ENCODE measurements around the gene NSL1.

The NSL1 gene

DNA sequence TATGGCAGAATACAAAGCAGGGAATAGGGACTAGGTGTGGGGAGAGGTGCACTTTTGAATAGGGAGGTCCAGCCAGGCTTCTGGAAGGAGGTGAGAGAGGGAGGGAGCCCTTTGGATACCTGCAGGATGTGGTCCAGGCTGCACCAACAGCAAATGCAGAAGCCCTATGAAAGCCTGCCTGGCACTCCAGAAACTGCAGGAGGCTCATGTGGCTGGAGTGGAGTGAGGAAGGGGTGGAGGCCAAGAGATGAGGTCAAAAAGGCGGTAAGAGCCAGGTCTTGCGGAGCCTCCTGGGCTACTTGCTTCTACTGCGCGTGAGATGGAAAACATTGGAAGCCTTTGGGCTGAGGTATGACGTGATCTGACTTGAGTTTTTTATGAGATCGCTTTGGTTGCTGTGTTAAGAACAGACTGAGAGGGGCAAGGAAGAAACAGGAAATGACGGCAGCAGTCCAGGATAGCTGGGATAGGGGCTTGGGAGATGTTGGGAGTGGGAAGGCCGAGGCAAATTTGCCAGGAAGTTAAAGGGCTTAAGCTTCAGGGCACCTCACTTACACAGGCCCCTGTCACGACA is 87.5 kb downstream of the NSL1 start:
- DNase-seq (ENCODE audit: low read depth, low spot score): no peak

DNA sequence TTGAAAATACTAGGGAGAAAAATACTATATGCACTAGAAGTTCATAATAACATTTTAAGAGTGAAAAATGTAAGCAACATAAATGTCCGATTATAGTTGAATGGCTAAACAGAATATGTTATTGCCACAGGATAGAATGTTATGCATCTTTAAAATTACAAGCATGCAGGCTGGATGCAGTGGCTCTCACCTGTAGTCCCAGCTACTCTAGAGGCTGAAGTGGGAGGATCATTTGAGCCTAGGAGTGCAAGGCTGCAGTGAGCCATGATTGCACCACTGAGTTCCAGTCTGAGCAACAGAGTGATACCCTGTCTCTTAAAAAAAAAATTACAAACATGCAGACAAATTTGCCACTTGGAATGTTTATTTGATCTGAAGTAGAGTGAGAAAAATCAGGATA is 88.9 kb downstream of the NSL1 start:
- no peak for DNase-seq (ENCODE audit: low read depth, low spot score)

DNA sequence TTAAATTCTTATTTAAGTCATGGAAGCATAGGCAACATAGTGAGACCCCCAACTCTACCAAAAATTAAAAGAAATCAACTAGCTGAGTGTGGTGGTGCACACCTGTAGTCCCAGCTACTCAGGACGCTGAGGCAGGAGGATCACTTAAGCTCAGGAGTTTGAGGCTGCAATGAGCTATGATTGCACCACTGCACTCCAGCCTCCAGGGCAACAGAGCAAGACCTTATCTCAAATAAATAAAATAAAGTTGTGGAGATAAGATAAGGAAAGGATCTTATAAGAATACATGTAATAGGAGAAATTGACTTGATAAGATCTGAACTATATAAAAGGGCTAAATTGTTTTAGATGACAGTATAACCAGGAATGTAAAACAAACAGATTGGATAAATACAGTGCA is 89.7 kb downstream of the NSL1 start:
- no peak for DNase-seq (ENCODE audit: low read depth, low spot score)

DNA sequence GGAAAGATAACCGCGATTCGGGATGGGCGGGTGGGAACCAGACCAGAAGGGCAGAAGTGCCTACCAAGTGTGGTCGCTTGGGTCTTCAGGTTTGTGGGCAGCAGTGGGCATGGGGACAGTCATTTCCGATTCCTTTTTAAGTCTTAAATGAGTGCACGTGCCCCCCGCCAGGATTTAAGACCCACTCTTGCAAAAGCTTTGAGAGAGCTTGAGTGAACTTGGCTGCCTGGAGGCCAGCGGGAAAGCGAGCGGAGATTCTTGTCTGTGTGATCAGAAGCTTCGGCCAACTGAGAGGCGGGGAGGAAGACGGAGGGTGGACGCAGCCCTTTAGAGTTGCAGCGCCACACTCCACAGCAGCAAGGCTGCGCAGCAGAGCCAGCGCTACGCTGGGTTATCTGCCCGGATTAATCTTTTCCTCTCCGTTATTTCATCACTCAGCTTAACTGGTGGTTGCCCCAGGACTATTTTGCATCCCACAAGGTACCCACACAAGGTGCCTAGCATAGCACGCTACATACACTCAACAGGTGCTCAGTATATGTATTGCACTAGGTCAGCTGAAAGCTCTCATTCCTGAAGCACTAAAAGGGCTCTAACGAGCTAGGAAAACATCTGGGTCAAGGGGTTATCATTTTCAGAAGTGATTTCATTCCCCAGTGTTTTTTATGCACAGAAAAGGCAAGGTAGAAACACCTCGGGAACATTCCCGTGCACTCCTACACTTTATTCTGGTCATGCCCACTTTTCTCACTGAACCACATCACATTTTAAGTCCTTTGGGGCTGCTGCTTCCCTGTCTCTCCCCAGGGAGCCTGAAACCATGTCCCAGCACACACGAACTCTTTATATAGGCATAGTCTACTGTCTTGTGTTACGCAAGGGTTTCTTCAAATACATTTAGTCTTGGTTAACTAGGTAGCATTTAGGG is 90.4 kb downstream of the NSL1 start:
- no peak for DNase-seq (ENCODE audit: low read depth, low spot score)

DNA sequence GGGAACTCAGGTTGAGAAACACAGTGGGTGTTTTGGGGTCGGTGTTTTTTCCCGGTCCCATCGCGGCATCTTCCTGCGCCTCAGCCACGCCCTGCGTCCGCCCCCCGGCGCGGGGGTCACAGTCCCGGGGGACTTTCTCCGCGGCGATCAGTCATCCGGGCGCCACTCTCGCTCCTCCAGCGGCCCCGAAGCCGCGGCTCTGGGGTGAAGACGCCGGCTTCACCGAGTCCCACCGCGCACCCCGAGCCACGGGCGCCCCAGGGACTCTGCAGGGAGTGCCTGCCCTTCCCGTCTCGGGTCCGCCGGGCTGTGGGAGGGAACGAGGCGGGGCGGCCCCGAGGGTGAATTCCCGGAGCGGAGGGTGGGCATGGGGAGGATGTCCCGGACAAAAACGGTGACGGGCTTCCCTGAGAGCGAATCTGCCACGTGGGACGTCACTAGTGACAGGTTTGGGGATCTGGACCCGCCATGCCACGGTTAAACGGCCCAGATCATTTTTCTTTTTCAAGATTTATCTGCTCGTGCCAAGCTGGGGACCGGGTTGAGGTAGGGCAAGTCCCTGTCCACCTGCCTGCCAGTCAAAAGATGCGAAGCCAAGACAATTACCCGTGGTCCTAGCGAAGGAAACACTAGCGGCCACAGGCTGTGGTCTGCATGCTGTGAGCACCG is 91.2 kb downstream of the NSL1 start:
- DNase-seq (ENCODE audit: low read depth, low spot score): no peak

DNA sequence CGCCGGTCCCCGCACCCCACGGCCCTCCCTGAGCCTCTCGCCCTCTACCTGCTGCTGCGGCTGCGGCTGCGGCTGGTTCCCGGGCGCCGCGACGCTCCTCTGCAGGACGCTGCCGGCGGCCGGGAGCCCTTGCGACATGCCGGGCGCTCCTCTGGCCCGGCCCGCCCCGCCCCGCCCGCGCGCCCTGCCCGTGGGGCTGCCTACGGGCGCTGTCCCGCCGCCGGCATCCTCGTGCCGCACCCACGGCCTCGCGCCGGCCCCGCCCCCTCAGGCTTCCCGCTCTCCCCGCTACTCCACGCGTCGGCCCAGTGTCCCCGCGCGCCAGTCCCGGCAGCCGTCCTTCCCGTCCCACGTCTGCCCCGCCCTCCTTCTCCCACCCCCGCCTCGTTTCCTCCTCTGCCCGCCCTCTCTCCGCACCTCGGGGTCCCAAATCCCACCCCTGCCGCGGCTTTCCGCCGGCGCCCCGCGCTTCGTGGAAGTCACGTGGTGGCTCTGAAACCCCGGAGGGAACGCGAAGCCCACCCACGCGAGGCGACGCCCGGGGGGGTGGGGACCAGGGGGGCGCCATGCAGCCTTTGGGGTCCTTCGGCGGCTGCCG is 91.9 kb downstream of the NSL1 start, which contains the start of gene BATF3:
TSS of gene BATF3 (minus strand) at position 216 of the 598 bp plus-strand sequence. CDS start at position 138, 78 bp downstream.
- DNase-seq (ENCODE audit: low read depth, low spot score): no peak

DNA sequence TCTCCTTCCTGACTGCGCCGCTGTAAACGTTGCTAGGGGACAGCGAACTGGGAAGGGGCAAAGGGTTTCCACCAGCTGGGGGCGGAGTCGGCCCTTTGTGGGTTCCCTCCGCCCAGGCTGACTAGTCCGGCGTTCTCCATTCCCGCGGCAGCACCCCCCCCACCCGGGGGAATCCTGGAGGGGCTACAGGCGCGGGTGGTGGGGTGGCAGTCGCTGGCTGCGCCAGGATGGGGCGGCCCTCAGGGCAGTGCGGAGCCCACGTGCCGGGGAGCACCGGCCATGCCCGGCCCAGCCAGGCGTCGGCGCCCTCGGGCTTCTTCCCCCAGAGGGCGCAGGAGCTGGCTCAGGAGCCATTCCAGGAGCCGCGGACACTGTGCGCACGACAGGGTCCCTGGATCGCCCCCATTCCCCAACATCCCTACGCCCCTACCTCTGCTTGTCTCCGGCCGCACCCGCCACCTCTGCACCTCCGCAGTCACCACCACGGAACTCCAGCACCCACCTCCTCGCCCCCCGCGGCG is 92.4 kb downstream of the NSL1 start:
- DNase-seq (ENCODE audit: low read depth, low spot score): no peak

DNA sequence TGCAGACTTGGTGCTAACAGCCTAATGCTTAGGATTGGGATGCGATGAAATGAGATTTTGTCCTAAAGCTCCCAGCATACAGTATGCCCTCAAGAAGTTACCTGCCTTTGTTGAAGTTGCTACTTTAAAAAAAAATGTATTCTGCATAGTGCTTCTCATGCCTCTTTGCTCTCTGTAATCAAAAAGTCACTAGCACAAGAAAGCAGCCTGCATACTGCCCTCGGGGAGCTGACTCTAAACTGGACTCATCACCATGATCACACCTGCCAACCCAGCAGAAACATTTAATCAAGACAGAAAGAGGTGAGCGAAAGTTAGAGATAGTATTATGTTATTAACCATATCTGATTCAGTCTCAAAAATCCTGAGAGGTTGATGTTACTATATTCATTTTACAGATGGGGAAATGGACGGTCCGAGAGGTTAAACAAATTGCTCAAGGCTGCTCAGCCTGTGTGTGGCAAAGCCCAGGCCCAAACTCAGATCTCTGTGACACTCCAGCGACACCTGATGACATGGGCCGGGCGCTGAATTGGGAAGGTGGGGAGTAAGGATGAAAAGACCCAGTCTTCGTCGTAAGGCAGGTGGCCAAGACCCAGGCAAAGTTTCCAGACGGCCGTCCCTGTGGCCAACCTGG is 93.0 kb downstream of the NSL1 start:
- DNase-seq (ENCODE audit: low read depth, low spot score): no peak

DNA sequence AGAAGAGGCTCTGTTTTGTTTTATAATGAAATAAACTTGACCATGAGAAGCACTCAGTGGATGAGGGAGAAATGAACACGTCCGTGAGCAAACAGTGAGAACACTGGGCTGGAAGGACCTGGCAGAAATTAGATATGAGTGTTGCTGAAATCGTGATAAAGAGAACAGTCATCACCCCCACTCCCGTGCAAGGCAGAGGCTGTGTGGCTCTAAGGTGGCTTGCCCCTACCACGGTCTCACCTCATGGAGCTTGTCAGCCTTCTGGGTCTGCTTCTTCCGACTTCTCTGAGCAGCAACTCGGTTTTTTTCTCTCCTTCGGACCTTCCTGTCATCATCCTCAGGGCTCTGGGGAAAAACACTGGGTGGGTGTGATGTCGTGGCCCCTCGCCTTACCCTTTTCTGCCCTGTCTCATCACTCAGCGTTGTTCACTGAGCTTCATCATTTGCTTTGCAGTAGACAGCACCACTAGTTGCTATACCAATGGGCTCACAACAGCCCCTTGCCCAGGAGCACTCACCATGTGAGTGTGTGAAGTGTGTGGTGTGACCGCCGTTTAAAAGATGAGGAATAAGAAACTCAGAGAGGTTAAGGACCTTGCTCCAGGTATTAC is 94.8 kb downstream of the NSL1 start:
- no peak for DNase-seq (ENCODE audit: low read depth, low spot score)

DNA sequence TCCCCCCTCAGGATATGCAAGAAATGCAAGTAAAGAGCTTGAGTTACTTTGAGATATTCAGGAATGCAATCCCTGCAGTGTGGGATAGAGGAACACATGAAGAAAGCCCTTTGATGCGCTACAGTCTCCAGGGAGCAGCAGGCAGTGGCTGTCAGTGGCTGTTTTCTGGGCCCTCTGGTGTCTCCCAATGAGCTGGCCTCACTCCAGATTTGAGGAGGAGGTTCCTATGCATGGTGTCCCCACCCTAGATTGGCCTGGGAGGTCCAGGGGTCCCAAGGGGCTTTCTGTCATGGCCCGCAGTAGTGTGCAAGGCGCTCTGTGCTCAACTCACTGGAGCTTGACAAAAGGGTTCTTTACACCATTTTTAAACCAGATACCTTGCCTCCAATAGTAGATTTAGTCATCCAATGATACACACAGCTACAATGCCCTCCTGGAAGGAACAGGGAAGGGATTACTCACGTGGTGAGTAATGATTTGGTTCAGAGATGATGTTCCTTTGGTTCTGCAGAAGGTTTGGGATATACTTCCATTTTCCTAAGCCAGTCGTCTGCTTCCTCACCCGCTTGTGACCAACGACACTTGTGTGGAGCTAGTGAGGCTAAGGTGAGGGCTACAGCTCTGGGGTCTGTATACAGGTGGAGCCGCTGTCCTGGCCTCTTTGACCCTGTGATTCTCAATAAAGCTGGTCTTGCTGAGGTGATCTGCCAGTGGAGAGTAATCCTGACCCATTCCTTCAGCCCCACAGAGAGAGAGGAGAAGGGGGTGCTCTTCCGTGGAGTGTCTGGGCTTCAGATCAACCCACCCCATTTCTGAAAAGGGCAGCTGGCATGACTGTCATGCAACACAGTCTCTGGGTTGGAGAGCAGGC is 98.6 kb downstream of the NSL1 start:
- no peak for DNase-seq (ENCODE audit: low read depth, low spot score)

DNA sequence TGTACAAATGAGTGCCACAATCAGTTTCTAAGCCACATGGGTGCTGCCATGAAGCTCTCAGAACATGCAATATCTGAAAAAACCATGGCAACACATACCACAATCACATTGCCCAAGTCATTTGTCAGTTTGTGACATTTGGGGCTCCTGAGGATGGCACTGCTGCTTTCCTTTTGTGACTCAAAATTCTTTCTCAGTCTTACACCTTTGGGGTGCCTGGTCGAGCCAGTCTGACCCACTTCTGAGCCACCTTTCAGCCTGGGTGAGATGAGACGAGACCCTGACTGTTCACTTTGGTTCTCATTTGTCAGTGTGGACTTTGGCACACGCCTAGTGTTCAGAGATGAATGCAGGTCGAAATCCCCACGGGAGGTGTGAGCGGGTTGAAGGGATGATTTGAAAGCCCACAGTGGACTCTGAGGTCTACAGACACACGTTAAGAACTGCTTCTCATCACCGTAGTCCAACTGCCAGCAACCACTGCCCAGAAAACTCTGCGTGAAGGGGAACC is 100.0 kb downstream of the NSL1 start:
- DNase-seq (ENCODE audit: low read depth, low spot score): no peak

DNA sequence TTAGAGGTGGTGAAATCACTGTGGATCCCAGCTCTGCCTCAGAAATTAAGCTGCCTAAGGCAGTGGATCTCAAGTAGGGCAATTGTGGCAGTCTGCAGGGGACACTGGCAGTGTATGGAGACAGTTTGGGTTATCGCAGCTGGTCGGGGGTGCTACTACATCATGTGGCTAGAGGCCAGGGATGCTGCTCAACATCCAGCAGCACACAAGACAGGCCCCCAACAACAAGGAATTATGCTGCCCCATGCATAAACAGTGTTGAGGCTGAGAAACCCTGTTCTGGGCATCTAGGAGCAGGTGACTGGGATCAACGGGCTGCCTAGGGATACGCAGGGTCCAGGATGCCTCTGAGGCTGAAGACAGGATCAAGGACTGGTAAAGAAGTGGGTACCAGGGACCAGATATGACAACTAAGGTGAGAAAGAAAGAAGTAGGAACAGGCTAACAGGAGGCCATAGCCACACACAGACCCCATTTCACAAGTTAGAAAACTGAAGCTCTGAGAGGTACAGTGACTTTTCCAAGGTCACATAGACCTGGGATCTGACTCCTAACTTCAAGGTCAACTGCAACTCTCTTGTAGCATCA is 100.7 kb downstream of the NSL1 start:
- no peak for DNase-seq (ENCODE audit: low read depth, low spot score)

DNA sequence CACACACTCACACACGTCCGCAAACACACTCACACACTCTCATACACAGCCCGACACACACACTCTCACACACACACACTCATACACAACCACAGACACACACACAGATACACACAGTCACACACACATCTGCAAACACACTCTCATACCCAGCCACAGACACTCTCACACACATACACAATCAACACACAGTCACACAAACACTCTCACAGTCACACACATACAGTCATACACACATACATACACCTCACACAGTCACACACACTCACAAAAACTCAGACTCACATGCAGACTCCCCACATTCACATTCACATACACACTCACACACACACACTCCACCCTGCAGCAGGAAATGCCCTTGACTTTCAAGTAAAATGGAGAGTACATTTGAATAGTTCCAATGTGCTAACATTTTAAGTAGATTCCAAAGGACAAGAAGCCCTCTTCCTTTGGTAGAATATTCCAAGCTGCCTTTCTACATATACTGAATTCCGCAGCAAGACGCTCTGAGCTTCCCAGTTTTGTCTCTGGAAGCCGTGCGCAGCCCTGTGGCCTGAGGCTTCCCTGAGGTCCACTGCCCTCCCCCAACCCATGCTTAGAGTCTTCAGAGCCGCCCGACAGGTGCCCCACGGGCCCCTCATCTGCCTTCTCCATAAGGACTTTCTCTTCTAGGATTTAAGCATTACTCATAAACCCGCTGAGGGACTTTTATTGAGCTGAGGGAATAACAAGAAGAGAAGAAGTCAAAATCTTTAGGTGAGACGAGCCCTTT is 101.6 kb downstream of the NSL1 start:
- no peak for DNase-seq (ENCODE audit: low read depth, low spot score)

DNA sequence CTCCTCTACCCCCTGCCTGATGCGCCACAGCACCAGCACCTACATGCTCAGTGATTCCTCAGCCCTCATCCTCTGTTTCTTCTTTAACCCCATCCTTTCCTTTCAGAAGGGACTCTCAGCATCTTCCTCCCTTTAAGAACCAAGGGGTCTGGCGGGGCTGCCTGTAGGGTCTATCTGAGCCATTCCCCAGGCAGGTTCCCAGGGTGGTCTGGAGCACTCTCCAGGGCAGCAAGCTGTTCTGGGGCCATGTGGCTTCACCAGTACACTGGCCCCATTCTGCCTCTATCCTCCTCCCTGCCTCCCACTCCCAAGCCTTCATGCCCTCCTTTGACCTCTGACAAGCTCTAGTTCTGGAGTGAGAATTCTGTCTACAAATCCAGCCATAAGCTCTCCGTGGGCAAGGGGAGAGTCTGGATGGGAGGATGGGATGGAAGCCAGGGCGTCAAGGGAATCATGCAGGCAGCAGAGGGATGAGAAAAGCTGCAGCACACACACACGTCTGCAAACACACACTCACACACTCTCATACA is 102.3 kb downstream of the NSL1 start:
- DNase-seq (ENCODE audit: low read depth, low spot score): no peak

DNA sequence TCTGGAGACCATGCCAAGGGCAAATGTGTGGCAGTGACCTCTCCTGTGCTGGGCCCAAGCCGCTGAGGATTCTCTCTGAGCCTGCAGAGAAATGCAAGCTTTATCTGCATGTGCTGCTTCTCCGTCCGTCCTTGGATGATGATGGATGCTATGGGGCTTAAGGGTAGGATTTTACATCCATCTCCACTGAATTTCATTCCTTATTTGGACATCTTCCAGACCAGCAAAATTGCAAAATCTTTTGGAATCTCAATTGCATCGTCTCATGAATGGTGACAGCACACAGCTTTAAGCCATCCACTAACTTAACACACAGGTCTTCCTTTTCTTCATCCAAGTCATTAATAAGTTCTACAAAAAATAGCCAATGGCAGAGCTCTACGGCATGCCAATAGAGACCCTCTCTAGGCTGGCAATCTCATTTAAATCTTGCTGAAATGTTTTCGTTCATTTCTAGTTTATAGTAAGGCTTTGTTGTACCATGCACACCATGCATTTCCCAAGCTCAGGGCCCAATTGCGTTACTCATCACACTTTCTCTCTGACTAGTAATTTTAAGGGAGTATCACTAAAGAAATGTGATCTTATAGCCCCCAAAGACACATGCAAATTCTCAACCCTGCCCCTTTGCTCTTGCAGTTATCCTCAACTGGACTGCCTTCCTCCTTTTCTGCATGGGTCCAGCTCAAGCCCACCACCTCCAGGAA is 103.1 kb downstream of the NSL1 start:
- no peak for DNase-seq (ENCODE audit: low read depth, low spot score)

DNA sequence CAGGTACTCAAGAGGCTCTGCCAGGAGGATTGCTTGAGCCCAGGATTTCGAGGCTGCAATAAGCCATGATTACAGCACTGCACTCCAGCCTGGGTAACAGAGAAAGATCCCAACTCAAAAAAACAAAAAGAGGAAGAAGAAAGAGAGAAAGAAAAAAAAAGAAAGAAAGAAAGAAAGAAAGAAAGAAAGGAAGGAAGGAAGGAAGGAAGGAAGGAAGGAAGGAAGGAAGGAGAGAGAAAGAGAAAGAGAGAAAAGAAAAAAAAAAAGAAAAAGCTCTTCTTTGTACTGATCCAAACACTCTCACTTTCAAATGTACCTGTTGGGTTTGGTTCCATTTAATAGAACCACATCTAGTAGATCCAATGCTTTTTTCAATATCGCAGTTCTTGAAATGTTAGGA is 103.8 kb downstream of the NSL1 start:
- no peak for DNase-seq (ENCODE audit: low read depth, low spot score)

DNA sequence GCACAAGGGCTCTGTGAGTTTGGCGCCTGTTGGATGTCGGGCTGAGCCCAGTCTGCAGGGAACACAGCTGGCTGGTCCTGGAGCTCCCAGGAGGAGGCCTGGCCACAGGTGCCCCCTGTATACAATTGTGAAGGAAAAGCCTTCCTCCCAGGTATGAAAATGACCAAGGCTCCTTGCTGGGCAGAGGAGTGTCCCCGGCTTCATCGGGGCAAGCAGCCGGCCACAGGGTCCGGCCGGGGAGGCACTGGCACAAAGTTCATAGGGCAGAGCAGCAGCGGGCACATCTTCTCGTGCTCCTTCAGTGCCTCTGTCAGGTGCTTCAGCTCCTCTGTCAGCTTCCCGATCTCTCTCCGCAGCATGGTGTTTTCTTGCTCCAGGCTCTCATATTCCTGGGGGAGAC is 105.0 kb downstream of the NSL1 start:
- no peak for DNase-seq (ENCODE audit: low read depth, low spot score)

DNA sequence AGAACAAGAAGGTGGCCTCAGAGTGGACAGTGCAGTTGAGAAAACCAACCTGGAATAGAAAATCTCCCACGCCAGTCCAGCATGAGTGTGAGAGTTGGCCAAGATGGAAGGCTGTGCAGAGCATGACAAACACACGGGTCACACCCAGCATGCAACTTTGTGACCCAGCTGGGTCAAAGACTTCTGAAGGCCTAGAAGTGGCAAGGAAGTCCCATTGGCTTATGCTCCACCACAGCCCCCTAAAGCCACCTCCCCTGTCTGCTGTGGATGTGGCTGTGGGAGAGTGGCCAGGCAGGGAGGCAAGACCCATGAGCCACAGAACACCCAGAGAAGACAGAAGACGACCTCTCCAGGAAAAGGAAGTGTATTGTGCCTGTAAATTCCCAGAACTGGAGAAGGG is 105.5 kb downstream of the NSL1 start:
- no peak for DNase-seq (ENCODE audit: low read depth, low spot score)

Measured in brain pericyte (primary cell).